Stimulated activated CD8-positive, alpha-beta memory T cell treated with anti-CD3 and anti-CD28 coated beads, Interleukin-15, amount 100 ng/mL, for 48 hours (primary cell): ENCODE data around the gene FKTN.
"Not testable (repeated sequence)": the region's sequence is repeated elsewhere in the genome, so short reads cannot be mapped to it uniquely, and the experiment has no call there.

Experiments used
- DNase-seq, 2 donors: peaks; one replicate each; pipeline ENCODE4 v3.0.0-alpha.2; 2020; ENCODE audit warnings: low read depth in 2 of 2

The FKTN gene

DNA sequence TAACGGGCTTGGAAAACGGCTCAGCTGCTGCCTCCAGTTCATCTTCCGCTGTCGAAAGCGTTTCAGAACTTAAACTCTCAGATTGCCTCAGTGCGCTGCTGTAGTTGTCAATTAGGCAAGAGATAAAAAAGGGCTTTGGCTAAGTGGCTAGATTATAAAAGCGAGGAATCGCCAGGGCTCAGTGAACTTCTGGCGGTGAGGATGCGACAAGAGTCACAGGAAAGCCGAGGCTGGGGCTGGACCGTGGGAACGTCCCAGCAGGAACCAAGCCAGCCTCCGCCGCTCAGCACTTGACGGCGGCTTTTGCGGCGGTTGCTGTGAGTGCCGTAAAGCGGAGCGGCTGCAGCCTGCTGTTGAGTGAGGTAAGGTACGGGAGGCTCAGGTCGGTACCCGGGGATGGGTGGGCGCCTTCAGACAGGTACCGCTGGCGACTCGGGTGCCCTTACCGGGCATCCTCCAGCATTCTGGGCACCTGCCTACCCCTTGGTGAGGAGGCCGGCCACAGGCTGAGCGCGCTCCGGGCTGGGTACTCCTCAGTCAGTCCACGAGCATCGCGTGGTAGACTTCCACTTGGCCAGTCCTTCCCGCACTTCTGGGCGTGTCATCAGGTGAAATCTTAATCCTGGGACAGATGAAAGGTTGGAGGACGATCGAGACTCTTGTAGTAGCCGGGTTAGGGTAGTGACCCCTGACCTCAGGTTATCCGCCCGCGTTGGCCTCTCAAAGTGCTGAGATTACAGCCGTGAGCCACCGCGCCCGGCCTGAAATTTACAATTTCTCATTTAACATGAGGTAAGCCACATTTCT lies at the start of gene FKTN:
FKTN (plus strand) TSS at position 328 of the 807 bp plus-strand sequence. CDS start 16,902 bp downstream, outside the sequence.
- peak; percentile 74 to 75 for DNase-seq

- no peak for DNase-seq
These were observed 49.4 kb upstream of the FKTN start for GRCh38 chr9:105508530-105508929.

DNA sequence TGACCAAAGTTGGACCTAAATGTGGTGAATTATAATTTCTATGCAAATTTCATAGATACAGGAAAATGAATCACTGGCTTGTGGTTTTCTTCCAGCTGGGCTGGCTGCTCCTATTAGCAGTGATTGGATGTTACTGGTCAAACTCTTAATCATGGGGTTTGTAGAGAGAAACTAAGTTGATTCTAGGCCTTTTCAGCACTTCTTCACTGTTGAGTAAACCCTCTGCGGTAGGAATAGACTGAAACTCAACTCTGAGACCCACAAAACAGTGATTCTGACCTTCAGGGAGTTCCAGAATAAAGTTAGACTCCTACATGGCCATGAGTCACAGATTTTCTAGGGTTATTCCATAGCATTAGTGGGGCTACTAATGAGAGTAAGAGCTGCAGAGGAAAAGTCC lies 47.9 kb upstream of the FKTN start:
- no peak for DNase-seq

GRCh38 chr9:105511446-105511845 lies 46.5 kb upstream of the FKTN start:
- DNase-seq: no peak

- no peak for DNase-seq
These were observed 42.0 kb upstream of the FKTN start for GRCh38 chr9:105515811-105516413.

- DNase-seq: peak; percentile 6 to 16
These were observed 38.1 kb upstream of the FKTN start for GRCh38 chr9:105519710-105520369.

- DNase-seq: not testable (repeated sequence)
These were observed 36.9 kb upstream of the FKTN start for GRCh38 chr9:105520992-105521391.

- not testable (repeated sequence) for DNase-seq
These were observed 35.1 kb upstream of the FKTN start for GRCh38 chr9:105522618-105523385.

DNA sequence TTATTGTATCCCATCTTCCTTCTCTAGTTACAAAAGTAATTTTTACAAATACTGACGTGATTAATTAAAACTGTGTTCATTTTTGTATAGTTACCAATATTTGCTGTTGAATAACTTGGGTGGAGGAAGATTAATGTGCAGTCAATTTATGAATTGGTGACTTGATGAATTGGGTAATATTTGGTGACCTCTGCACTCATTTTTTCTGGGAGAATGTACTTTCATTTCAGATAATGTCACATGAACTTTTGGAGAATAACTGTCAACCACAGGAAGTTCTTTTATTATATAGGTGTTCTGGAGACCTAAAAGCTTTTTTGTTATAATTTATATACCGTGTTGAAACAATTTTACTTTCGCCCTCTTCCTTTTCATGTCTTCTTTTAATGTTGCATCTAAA lies 26.4 kb upstream of the FKTN start:
- no peak for DNase-seq

- DNase-seq: no peak
These were observed 21.8 kb upstream of the FKTN start for GRCh38 chr9:105535920-105536668.

GRCh38 chr9:105539452-105539851 lies 18.5 kb upstream of the FKTN start:
- no peak for DNase-seq

GRCh38 chr9:105541838-105542237 lies 16.1 kb upstream of the FKTN start:
- no peak for DNase-seq

- DNase-seq: no peak
These were observed 3.9 kb upstream of the FKTN start for GRCh38 chr9:105554042-105554441.

- DNase-seq: no peak
These were observed 14.5 kb downstream of the FKTN start for GRCh38 chr9:105572455-105572854.

- not testable (repeated sequence) for DNase-seq
These were observed 22.0 kb downstream of the FKTN start for GRCh38 chr9:105579952-105580351.

- not testable (repeated sequence) for DNase-seq
These were observed 23.6 kb downstream of the FKTN start for GRCh38 chr9:105581550-105581949.

- DNase-seq: no peak
These were observed 35.2 kb downstream of the FKTN start for GRCh38 chr9:105593145-105593544.

- DNase-seq: no peak
These were observed 51.0 kb downstream of the FKTN start for GRCh38 chr9:105608721-105609598.

DNA sequence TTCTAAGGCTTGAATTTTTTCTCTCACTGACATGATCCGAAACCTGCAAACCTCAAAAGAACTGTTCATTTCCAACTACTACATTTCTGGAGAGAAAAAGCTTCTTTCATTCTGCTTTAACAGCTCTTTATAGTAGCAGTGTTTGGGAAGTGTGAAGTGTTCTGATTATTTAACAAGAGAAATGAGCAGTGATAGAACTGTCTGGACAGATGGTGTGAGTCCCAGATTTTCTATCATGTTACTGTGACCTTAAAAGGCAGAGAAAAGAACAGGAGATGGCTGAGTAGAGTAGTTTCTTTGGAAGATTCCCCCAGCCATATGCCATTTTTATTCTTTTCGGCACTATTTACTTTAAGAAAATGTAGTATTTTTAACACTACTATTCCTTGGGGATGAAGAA lies 63.1 kb downstream of the FKTN start:
- DNase-seq: no peak

DNA sequence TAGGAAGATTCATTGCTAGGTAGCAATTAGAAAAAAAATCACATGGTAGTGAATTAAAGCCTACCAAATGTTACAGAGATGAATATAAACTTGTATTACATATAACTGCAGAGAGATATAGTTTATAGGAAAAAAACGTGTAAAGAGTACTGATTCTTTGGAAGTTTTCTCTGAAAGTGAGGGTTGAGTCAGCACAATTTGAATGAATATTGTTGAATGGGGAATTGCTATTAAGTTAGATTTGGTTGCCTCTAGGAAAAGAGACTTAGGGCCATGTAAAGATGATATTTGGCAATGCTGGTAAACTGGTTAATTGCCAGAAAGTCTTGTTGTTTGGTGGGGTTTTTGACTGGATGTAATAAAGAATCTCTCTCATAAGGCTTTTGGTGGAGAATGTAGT lies 67.2 kb downstream of the FKTN start:
- no peak for DNase-seq
